ENCODE measurements around the gene POMGNT1.

- TF ChIP-seq POLR2AphosphoS5 (IDR thresholded peaks at IDR 0.05), result no peak
- TF ChIP-seq CTCF (IDR thresholded peaks at IDR 0.05; ENCODE audit: poor library complexity, severe bottlenecking), result no peak
- TF ChIP-seq TAF1 (IDR thresholded peaks at IDR 0.05; ENCODE audit: low read depth), result no peak
- no peak for TF ChIP-seq EZH2 (IDR thresholded peaks at IDR 0.05; ENCODE audit: borderline replicate concordance, insufficient read depth, low read length, poor library complexity, severe bottlenecking)
Measured at GRCh38 chr1:46181343-46182260, 16.6 kb downstream of the POMGNT1 start.

Measured in neural cell (in vitro differentiated cells).